AG04449 (cell line): ENCODE data around the gene SLC39A8.
A peak's percentile ranks its signal among the peaks of the same experiment; 100 is the strongest.
"Not testable (repeated sequence)": the region's sequence is repeated elsewhere in the genome, so short reads cannot be mapped to it uniquely, and the experiment has no call there.

Experiments used
- CTCF ChIA-PET: fragments of 350-600 bp; formaldehyde crosslinking; extraction: SDS; loops from one replicate; lab custom pipeline; 2021; ENCODE audit warnings: antibody characterized with exemption; lab: Yijun Ruan, JAX
- POLR2A ChIA-PET: fragments of 400-600, 350-600 bp; formaldehyde crosslinking; extraction: SDS; loops from one replicate; lab custom pipeline; 2020; ENCODE audit warnings: antibody characterized with exemption, inconsistent platforms; lab: Yijun Ruan, JAX
- DNase-seq: peaks from one replicate; pipeline ENCODE4 v3.0.0-alpha.2; 2010; ENCODE audit warnings: low read depth, low spot score
- H3K4me3 ChIP-seq: 2 replicates; pipeline ENCODE4 v1.5.1; 2011; ENCODE audit warnings: low read depth, mild to moderate bottlenecking, control low read depth, low read length
- CTCF ChIP-seq: IDR thresholded peaks from one replicate; pipeline ENCODE4 v1.5.1; 2011; ENCODE audit warnings: mild to moderate bottlenecking, moderate library complexity, low read length, control low read depth, inconsistent platforms; ENCODE audit not compliant: insufficient read depth; ENCODE audit errors: missing control alignments

SLC39A8 gene

DNA sequence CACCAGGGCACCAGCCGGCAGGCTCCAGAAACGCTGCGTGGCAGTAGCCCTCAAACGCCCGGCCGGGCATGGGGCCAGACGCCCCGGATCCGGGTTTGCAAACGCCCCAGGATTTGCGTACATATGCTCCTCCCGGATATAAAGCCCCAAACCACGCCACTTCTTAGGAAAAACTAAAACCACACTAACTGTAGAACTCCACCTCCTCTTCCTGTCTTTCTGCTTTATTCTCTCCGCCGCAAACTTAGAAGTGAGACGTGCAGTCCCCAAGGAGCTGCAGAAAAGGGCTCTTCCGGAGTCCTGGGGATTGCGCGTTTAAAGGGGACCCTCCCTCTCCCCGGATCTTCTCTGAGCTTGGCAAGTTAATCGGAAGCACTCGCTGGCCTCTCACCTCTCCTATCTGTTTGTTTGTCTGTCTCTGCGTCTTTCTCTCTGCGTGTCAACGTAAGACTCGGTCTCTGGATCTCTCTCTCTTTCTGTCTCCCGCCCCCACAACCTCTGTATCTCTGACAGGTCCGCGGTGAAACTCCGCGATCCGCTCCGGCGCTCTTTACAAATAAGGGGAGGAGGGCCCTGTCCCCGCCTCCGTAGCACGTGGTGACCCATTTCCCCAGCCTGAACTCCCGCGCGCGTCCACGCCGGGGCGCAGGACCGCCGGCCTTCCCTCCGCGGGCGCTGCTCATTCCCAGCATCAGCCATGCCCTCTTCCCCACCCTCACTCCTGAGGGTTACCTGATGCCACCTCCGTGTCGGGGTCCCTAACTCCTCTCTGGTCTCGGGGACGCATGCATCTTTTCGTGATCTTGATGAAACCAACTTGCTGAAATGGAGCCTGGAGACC, at the start of gene SLC39A8:
TSS of gene SLC39A8 (minus strand) at position 529 of the 841 bp plus-strand sequence. CDS start 820 bp downstream, outside the sequence.
- POLR2A ChIA-PET, result no interaction called here
- DNase-seq, result no peak
- CTCF ChIA-PET, result interaction anchor here (0.6 to 2.2 kb wide), 6 partner anchors 8 to 747 kb away, joined by 3 to 6 read pairs (median 4); no protein-coding TSS in a partner anchor
- peak; percentile 88 for TF ChIP-seq CTCF
- H3K4me3 ChIP-seq, result peak within 1 kb of the TSS; percentile 67

- POLR2A ChIA-PET, result no interaction called here
- CTCF ChIA-PET, result no interaction called here
- no peak for DNase-seq
- no peak overlapping the region for H3K4me3 ChIP-seq
- TF ChIP-seq CTCF, result no peak
Observed at GRCh38 chr4:102392033-102392744, 46.9 kb upstream of the SLC39A8 start.

DNA sequence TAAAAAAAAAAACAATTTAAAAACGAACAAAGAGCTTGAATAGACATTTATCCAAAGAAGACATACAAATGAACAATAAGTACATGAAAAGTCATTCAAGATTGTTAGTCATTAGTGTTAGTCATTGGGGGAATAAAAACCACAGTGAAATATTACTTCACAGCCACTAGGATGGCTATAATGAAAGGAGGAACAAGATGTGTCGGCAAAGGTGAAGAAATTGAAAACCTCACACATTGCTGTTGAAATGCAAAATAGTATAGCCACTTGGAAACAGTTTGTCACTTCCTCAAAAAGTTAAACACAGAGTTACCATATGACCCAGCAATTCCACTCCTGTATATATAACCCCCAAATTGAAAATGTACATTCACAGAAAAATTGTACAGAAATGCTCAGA, 45.2 kb upstream of the SLC39A8 start:
- no peak for DNase-seq
- H3K4me3 ChIP-seq, result no peak overlapping the region
- CTCF ChIA-PET, result no interaction called here
- TF ChIP-seq CTCF, result no peak
- POLR2A ChIA-PET, result no interaction called here

- no peak for TF ChIP-seq CTCF
- DNase-seq, result no peak
- H3K4me3 ChIP-seq, result no peak overlapping the region
- CTCF ChIA-PET, result interaction anchor here (1.0 kb wide), 1 partner anchor 31 kb away, joined by 3 read pairs; no protein-coding TSS in a partner anchor
- POLR2A ChIA-PET, result no interaction called here
Observed at GRCh38 chr4:102388611-102389010, 43.3 kb upstream of the SLC39A8 start.

DNA sequence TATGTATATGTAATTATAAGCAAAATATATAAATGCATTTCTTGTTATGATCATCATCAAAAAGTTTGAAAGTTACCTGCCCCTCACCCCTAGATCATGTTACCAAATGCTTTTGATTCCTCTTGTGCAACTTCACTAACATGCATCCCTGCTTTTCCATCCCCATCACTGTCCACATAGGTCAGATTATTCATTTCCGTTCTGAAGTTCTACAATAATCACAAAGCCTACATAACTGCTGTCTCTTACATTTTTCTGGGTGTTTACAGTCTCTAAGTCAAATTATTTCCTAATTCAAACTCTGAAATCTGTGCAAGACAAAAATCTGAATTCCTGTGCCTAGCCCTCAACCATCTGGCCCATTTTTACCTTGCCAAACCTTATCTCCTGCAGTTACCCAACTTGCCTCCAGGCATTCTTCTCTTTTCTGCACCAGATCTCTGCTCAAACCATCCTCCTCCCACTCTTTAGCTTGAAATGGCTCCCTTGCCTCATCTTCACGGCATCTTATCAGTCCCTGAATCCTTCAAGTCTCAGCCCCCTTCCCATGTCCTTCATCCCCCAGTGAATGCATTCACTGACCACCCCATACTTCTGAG, 42.4 kb upstream of the SLC39A8 start:
- ChIA-PET CTCF (no interaction called here), POLR2A (no interaction called here)
- DNase-seq, result no peak
- no peak overlapping the region for H3K4me3 ChIP-seq
- no peak for TF ChIP-seq CTCF

DNA sequence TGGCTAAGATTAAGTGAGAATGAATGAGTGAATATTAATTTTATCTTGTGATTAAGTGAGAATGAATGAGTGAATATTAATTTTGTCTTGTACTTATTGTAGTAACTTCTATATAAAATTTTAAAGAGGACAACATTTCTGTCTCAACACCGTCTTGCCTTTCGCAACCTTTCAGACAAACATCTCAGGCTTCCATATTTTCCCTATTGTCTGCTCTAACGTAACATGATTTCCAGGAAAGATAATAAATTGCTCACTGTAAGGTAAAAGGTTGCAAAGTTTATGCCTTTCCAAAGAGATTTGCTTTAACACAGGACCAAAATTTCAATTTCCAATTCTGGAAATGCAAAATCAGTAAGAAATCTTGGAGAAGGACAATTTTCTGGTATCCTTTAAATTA, 41.7 kb upstream of the SLC39A8 start:
- no peak for DNase-seq
- TF ChIP-seq CTCF, result no peak
- ChIA-PET CTCF (no interaction called here), POLR2A (no interaction called here)
- H3K4me3 ChIP-seq, result no peak overlapping the region

DNA sequence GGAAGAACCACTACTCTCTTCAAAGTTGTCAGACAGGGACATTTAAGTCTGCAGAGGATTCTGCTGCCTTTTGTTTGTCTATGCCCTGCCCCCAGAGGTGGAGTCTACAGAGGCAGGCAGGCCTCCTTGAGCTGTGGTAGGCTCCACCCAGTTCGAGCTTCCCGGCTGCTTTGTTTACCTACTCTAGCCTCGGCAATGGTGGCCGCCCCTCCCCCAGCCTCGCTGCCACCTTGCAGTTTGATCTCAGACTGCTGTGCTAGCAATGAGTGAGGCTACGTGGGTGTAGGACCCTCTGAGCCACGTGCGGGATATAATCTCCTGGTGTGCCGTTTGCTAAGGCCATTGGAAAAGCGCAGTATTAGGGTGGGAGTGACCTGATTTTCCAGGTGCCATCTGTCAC, 35.0 kb upstream of the SLC39A8 start:
- POLR2A ChIA-PET, CTCF ChIA-PET, H3K4me3 ChIP-seq, DNase-seq: not testable (repeated sequence)
